Breast epithelium (tissue), 3 donors: ENCODE measurements around the gene ABCA8.

Source experiments
- POLR2A ChIP-seq: fragments of 450-650 bp; IDR thresholded peaks from one replicate; pipeline ENCODE4 v1.6.1; 2016; ENCODE audit warnings: antibody characterized with exemption, mild to moderate bottlenecking, moderate library complexity
- POLR2AphosphoS5 ChIP-seq, 3 donors: sonication (generic); formaldehyde crosslinking; IDR thresholded peaks; one replicate each; pipeline ENCODE4 v1.6.1; 2017; ENCODE audit warnings: antibody characterized with exemption in 3 of 3
- TF ChIP-seq, protein P1 (sequence below), 3 donors: fragments of 450-650 bp; IDR thresholded peaks; one replicate each; pipeline ENCODE4 v1.5.1; 2016 to 2017; ENCODE audit warnings: antibody characterized with exemption in 3 of 3, mild to moderate bottlenecking in 3 of 3, moderate library complexity in 3 of 3

GRCh38 chr17:68853439-68853838 is 101.8 kb downstream of the ABCA8 start:
- TF ChIP-seq, protein P1, sequence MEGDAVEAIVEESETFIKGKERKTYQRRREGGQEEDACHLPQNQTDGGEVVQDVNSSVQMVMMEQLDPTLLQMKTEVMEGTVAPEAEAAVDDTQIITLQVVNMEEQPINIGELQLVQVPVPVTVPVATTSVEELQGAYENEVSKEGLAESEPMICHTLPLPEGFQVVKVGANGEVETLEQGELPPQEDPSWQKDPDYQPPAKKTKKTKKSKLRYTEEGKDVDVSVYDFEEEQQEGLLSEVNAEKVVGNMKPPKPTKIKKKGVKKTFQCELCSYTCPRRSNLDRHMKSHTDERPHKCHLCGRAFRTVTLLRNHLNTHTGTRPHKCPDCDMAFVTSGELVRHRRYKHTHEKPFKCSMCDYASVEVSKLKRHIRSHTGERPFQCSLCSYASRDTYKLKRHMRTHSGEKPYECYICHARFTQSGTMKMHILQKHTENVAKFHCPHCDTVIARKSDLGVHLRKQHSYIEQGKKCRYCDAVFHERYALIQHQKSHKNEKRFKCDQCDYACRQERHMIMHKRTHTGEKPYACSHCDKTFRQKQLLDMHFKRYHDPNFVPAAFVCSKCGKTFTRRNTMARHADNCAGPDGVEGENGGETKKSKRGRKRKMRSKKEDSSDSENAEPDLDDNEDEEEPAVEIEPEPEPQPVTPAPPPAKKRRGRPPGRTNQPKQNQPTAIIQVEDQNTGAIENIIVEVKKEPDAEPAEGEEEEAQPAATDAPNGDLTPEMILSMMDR (IDR thresholded peaks at IDR 0.05) = no peak
- TF ChIP-seq POLR2A (no peak), POLR2AphosphoS5 (IDR thresholded peaks at IDR 0.05) (no peak)
